GM11168 (cell line): Measurements from ENCODE around the gene KCNC1.

Experiments
- in situ Hi-C: fragments of 300-500 bp; cut with MboI; formaldehyde crosslinking; loops from one replicate; pipeline ENCODE4 v1.12.0; 2022; ENCODE audit warnings: low sequenced_read_pairs; ENCODE audit not compliant: unreplicated experiment

Gene KCNC1

DNA sequence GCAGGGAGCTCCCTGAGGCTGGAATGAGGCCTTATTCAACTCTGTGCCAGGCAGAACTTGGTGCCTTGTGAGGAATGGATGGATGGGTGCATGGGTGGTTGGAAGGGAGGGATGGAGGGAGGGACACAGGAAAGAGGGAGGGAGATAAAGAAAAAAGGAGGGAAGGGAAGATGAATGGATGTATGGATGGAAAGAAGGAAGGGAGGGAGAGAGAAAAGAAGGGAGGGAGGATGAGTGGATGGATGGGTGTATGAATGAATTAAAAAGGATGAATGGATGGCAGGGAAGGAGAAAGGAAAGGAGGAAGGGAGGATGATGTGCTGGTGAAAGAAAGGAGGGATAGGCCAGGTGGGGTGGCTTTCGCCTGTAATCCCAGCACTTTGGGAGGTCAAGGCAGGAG, 34.6 kb downstream of the KCNC1 start:
- in situ Hi-C loops = loop anchor here (10.0 kb wide), 1 partner anchor 206 kb away; no protein-coding TSS in a partner anchor

DNA sequence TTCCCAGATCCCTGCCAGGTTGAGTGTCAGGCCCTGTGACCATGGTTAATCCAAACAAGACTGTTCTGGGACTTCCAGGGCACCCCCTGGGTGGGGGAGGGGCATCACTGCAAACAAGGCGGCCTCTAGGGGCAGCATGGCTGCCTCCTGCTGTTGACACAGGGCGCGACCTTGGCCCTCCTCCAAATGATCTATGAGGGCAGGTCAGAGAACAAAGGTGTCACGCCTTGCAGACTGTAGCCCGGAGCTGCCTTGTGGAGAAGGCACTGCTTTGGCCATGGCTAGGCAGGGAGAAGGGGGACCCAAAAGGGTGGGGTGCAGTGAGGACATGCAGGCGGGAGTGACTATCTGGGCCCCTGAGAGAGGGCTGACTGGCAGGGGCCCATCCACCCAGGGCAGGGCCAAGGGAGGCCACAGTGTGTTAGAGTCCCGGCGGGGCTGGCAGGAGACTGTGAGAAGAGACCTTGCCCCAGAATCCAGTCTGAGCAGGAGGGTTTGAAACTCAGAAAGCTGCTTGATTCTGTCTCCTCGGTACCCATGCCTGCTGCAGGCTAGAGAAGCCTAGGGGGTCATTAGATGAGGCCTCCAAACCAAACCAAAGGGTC, 35.6 kb downstream of the KCNC1 start:
- in situ Hi-C loops = no loop called here

DNA sequence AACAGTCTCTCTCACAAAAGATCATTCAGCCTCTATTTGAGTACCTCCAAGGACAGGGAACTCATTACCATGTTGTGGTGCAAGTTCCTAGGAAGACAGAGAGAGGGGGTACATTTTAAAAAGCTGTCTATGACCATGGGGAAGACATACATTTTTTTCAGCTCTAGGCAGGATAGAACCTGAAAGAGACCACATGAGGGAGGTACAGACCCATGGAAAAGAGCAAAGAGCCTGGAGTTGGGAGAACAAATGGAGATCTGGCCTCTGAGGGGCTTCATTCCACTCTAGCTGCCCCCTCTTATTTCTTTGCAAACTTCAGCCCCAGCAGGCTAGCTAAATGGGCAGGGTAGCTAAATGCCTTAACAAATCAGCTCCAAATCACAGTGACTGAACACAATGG, 36.3 kb downstream of the KCNC1 start:
- in situ Hi-C loops = no loop called here

- in situ Hi-C loops = no loop called here
These were observed 36.8 kb downstream of the KCNC1 start for GRCh38 chr11:17771415-17771814.

DNA sequence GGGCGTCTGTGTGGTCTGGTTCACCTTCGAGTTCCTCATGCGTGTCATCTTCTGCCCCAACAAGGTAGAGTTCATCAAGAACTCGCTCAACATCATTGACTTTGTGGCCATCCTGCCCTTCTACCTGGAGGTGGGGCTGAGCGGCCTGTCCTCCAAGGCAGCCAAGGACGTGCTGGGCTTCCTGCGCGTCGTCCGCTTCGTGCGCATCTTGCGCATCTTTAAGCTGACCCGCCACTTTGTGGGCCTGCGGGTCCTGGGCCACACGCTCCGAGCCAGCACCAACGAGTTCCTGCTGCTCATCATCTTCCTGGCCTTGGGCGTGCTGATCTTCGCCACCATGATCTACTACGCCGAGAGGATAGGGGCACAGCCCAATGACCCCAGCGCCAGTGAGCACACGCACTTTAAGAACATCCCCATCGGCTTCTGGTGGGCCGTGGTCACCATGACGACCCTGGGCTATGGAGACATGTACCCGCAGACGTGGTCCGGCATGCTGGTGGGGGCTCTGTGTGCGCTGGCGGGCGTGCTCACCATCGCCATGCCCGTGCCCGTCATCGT, 37.3 kb downstream of the KCNC1 start:
- in situ Hi-C loops = no loop called here

GRCh38 chr11:17772704-17773600, 38.4 kb downstream of the KCNC1 start:
- in situ Hi-C loops = no loop called here

GRCh38 chr11:17773674-17774073, 39.1 kb downstream of the KCNC1 start:
- in situ Hi-C loops = no loop called here

DNA sequence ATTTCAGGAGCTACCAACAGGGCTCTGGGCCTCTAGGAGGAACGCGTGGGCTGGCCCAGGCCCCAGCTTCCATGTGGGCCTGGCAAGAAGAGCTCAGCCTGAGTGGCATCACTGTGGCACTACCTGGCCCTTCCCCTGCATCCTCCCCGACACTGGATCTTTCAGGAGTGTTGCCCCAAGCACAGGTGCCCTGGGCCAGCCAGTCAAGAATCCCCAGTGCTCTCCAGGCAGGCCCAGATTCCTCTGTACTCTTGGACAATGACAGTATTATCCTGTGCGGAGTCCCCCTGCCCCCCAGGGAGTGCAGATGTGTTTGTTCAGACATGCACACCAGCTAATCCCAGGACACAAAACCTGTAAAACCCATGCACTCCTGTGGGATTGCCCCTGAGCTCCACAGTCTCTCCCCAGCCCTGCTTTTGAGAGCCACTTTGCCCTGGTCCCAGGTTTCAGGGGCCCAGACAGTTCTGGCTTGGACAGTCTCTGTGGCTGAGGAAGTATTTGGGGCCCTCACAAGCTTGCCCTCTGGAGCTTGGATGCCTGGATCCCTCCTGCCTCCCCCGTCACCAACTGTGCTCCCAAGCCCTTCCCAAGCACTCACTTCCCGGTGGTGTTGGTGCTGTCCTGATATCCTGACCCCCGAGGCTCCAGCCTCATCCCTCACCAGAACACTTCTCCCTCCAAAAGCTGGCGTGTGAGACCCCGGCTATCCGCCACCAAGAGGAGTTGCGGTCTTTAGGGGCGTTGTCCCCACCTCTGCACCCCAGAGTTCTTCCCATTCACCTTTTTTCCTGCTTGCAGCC, 39.9 kb downstream of the KCNC1 start:
- in situ Hi-C loops = no loop called here

DNA sequence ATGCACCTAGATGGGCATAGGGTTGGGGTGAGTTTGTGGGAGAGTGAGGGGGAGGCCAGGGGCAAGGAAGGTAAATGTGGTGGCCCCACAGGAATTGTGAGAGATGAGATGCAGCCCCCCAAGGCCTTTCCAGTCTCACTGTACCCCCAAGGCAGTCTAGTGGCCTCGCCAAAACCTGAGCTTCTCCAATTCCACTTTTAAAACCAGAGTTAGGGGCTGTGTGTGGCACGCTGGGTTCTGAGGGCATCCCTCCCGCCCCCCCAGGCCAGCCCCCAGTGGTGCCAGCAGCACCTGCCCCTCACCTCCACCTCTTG, 40.4 kb downstream of the KCNC1 start:
- in situ Hi-C loops = no loop called here

DNA sequence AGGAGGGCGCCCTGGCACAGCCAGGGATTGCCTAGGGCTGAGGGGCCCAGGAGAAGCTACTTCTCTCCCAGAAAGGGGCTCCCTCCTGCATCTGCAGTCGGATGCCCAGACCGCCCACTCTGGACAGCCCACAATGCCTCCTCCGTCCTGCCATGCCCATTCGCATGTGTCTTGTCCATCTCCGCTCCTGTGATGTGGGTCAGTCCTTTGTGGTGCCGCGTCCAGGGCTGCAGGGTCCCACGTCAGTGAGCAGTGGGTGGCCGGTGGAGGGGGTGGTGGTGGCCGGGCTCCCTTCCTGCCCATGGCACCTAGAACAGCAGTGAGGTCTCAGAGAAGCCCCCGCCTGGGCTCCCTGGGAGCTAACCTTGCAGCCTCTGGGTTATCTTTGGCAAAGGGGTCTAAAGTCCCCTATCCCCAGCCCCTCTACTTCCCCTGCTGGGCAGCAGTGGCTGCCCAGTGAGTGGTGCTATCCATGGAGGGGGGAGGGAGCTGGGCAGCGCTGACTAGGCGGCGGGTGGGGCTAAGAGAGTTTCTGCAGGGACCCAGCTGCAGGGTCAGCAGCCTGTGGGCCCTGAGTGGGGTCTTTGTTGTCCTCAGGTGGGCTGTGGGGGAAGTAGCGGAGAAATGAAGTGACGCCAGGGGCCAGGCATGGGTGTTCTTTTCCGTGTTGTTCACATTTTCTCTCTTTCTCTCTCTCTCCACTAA, 41.1 kb downstream of the KCNC1 start:
- in situ Hi-C loops = no loop called here

DNA sequence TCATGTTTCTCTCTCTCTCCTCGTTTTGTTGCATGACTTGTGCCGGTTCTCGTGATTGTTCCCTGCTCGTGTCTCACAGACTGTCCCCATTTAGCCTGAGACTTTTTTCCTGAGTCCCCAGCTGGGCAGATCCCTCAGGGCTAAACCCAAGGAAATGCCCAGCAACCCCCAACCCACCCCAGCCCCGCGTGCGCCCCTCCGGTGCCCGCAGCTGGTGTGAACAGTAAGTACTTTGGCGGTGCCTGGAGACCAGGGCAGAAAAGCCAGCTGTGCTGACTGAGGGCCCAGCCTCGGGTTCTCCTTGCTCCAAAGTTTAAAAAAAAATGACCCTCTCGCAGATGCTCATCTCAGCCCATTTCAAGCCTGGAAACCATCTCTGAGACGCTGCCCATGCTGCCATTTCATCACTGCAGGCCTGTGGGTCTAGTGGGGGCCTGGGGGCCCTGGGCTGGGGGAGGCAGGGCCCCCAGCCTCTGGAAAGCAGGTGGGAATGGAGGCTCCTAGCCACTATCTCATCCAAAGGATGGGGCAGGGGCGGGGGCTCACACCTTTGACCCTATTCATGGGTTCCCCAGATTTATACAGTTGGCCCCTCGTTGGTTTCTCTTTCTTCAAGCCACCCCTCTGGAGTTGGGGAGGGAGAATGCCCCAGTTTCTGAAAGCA, 41.8 kb downstream of the KCNC1 start:
- in situ Hi-C loops = no loop called here

GRCh38 chr11:17777086-17777737, 42.6 kb downstream of the KCNC1 start:
- in situ Hi-C loops = no loop called here

DNA sequence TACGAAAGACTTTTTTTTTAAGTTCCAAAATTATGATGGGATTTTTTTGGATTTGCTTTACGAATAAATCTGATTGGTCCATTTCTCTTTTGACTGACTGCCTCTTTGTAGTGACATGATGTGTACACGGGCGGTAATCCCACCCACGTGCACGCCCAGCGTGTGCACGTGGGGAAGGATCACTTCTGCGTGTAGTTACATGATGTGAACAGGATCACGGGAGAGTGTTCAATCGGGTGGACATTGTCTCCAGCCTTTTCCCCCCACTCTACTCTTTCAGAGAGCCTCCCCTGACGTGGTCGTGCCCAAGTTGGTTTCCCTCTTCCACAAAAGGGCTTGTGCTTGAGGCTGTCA, 43.1 kb downstream of the KCNC1 start:
- in situ Hi-C loops = no loop called here

GRCh38 chr11:17778352-17778751, 43.8 kb downstream of the KCNC1 start:
- in situ Hi-C loops = no loop called here

GRCh38 chr11:17778956-17779860, 44.6 kb downstream of the KCNC1 start:
- in situ Hi-C loops = no loop called here

DNA sequence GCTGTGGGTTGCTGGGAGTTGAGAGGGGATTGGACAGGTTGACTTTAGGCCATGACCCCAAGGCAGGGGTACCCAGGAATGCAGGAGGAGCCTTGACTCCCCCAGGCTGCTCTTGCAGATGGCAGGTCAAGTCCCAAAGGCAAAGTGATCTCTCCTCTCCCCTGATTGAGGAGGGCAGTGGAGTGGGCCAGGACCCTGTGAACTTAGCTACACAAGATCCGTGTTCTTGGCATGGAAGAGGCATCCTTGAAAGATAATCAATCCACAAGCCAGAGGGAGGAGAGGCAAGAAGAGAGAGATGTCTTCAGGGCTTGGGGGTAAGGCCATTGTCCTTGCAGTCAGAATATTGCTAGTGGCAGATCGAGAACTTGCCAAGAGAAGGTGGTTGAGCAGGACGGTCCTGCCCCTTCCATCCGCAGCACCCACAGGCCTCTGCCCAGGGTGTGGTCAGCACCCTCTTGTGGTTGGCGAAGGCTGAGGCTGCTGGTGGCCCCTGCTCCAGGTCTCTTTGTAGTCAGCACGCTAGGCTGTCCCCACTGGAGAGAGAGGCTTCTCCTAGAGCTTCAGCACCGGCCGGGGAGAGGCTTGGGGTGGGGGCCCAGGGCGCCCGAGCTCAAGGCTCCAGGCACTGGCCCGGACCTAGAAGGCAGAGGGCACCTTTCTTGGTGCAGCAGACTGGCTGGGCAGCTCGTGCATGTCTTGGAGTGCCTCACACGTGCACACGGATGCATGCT, 45.4 kb downstream of the KCNC1 start:
- in situ Hi-C loops = no loop called here

DNA sequence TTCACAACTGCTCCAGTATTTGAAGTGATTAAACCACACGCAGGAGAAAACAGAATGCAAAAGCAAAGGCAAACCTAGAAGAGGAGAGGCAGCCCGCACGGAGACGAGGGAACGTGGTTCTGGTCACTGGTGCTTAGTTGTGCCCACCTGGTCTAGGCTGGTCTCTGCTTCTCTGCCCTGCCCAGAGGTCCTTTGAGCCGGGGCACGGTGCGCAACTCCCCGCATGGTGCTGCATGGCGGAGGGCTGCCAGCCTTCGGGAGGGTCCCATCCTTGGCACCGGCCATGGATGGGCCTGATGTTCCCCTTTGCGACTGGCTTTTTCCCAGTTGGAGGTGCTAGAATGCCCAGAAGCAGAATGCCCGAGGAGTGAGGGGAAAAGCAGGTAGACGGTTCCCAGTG, 46.1 kb downstream of the KCNC1 start:
- in situ Hi-C loops = no loop called here

DNA sequence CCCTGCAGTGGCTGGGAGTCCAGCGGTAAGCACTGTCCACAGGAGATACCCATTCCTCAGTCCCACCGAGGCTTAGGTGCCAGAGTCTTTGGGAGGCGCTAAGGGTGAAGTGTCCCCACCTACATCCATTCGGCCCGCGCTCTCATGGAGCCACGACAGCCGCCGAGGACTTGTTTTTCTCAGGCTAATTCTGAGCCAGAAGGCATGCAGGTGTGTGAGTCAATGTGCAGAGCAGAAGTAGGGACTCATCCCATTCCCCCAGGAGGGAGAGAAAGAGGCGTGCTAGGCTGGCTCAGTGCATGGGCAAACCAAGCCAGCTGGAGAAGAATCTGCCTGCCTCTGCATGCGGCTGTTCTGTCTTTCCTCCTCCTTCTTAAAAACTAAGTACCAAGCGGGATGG, 46.6 kb downstream of the KCNC1 start:
- in situ Hi-C loops = no loop called here
